ENCODE results near the gene UTF1. TPM values are rescaled to one million over a fixed set of nuclear protein-coding genes. Genes with fewer than 3 reads are reported as not detected.

The UTF1 gene
- total and polyA plus RNA-seq, 2 donors (not counting 1 experiment from before 2014, with no cell fraction given) = 0.10 to 0.25 TPM

GRCh38 chr10:133237588-133238465 lies 7.8 kb downstream of the UTF1 start, which contains the start of gene VENTX:
VENTX (plus strand) TSS chr10:133237855; CDS start chr10:133237915, 60 bp downstream.
- Histone ChIP-seq H3K27me3 (replicated peaks in 1 of 4; ENCODE audit: control extremely low read depth in 1 of 4, control insufficient read depth in 3 of 4, insufficient read depth in 4 of 4, low read length in 3 of 4) (peaks cover 0 to 45% (median 19%) of the 10 kb centered on the region in 4 experiments), H3K27ac (ENCODE audit: low read length in 2 of 2) (no peak within 1 kb of the TSS), H3K36me3 (replicated peaks in 1 of 2; ENCODE audit: control extremely low read depth in 1 of 2, control insufficient read depth in 1 of 2, extremely low read depth in 1 of 2, insufficient read depth in 2 of 2, low read length in 1 of 2) (no peaks in the 10 kb centered on the region), H3K4me1 (ENCODE audit: control insufficient read depth in 2 of 2, insufficient read depth in 2 of 2, low read length in 2 of 2) (peaks cover 60 to 62% of the 10 kb centered on the region in 2 donors), H4K20me1 (ENCODE audit: control insufficient read depth, insufficient read depth, low read length, poor library complexity, severe bottlenecking) (peaks cover 4% of the 10 kb centered on the region), H2AFZ (ENCODE audit: insufficient read depth, low read depth, low read length, poor library complexity, severe bottlenecking) (peak within 1 kb of the TSS; percentile 38), H3K4me2 (replicated peaks; ENCODE audit: low read depth, low read length, poor library complexity, severe bottlenecking) (peak within 1 kb of the TSS; percentile 86), H3K4me3 (ENCODE audit: control extremely low read depth in 1 of 5, extremely low read depth in 1 of 5, insufficient read depth in 1 of 5, low read depth in 2 of 5, low read length in 4 of 5) (peak within 1 kb of the TSS in 4 of 5 experiments; percentile 17 to 55 (median 38)), H3K9me3 (ENCODE audit: control extremely low read depth in 1 of 3, control insufficient read depth in 2 of 3, insufficient read depth in 1 of 3, low read length in 2 of 3) (no peaks in the 10 kb centered on the region), H3K79me2 (ENCODE audit: control insufficient read depth, insufficient read depth, low read length) (no peaks in the 10 kb centered on the region), H3K9ac (ENCODE audit: low read length) (peak within 1 kb of the TSS; percentile 53)
- H3K27ac Mint-ChIP-seq = no peak within 1 kb of the TSS
- H3K4me3 Mint-ChIP-seq = peak within 1 kb of the TSS; percentile 29
- H3K27me3 Mint-ChIP-seq = peaks cover 17% of the 10 kb centered on the region
- H3K9me3 Mint-ChIP-seq (ENCODE audit: insufficient read depth) = no peaks in the 10 kb centered on the region
- peaks cover 38% of the 10 kb centered on the region for H3K4me1 Mint-ChIP-seq
- 56% methylated on average over 54 of the region's 60 CpGs for WGBS (ENCODE audit: insufficient coverage)
- TF ChIP-seq, protein P1, sequence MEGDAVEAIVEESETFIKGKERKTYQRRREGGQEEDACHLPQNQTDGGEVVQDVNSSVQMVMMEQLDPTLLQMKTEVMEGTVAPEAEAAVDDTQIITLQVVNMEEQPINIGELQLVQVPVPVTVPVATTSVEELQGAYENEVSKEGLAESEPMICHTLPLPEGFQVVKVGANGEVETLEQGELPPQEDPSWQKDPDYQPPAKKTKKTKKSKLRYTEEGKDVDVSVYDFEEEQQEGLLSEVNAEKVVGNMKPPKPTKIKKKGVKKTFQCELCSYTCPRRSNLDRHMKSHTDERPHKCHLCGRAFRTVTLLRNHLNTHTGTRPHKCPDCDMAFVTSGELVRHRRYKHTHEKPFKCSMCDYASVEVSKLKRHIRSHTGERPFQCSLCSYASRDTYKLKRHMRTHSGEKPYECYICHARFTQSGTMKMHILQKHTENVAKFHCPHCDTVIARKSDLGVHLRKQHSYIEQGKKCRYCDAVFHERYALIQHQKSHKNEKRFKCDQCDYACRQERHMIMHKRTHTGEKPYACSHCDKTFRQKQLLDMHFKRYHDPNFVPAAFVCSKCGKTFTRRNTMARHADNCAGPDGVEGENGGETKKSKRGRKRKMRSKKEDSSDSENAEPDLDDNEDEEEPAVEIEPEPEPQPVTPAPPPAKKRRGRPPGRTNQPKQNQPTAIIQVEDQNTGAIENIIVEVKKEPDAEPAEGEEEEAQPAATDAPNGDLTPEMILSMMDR (IDR thresholded peaks at IDR 0.05) = no peak
- peak; percentile 2 for TF ChIP-seq EZH2 (IDR thresholded peaks at IDR 0.05; ENCODE audit: borderline replicate concordance, insufficient read depth, low read depth, low read length, poor library complexity, severe bottlenecking)
- CTCF ChIA-PET = interaction anchor here (0.7 kb wide), 1 partner anchor 19 kb away, joined by 3 read pairs; no protein-coding TSS in a partner anchor
- intact Hi-C loops (cut with micrococcal nuclease) = no loop called here
- POLR2A ChIA-PET = no interaction called here
- ATAC-seq (ENCODE audit: low read depth) (no peak), DNase-seq (no peak)

DNA sequence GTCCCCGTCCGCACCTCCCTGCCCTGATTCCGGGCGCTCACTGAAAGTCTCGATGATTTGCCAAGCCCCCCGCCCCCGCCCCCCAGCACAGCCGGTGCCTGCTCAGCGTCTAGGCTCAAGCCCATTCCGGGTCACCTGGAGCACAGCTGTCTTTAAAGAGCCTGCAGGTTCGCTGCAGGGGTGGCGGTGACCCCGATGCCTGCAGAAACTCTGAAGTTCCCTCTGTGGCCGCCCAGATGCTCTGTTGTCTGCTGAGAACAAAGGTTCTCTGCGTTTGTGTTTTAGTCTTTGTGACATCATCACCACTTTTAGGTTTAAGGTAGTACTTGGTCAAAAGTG lies 8.4 kb downstream of the UTF1 start:
- ChIA-PET CTCF (interaction anchor here (0.7 kb wide), 1 partner anchor 18 kb away, joined by 3 read pairs; no protein-coding TSS in a partner anchor), POLR2A (no interaction called here)
- no peak overlapping the region for H3K4me3 ChIP-seq (ENCODE audit: control extremely low read depth in 1 of 5, extremely low read depth in 1 of 5, insufficient read depth in 1 of 5, low read depth in 2 of 5, low read length in 4 of 5)
- peaks cover 4% of the 10 kb centered on the region for H4K20me1 ChIP-seq (ENCODE audit: control insufficient read depth, insufficient read depth, low read length, poor library complexity, severe bottlenecking)
- peak overlapping the region; percentile 86 for H3K4me2 ChIP-seq (replicated peaks; ENCODE audit: low read depth, low read length, poor library complexity, severe bottlenecking)
- H2AFZ ChIP-seq (ENCODE audit: insufficient read depth, low read depth, low read length, poor library complexity, severe bottlenecking) = no peak overlapping the region
- H3K4me1 Mint-ChIP-seq = peaks cover 42% of the 10 kb centered on the region
- ATAC-seq (ENCODE audit: low read depth) (no peak), DNase-seq (no peak)
- H3K9ac ChIP-seq (ENCODE audit: low read length) = no peak overlapping the region
- peaks cover 60 to 62% of the 10 kb centered on the region in 2 donors for H3K4me1 ChIP-seq (ENCODE audit: control insufficient read depth in 2 of 2, insufficient read depth in 2 of 2, low read length in 2 of 2)
- peaks cover 20% of the 10 kb centered on the region for H3K27me3 Mint-ChIP-seq
- H3K27me3 ChIP-seq (replicated peaks in 1 of 4; ENCODE audit: control extremely low read depth in 1 of 4, control insufficient read depth in 3 of 4, insufficient read depth in 4 of 4, low read length in 3 of 4) = peaks cover 0 to 45% (median 19%) of the 10 kb centered on the region in 4 experiments
- no peaks in the 10 kb centered on the region for H3K9me3 Mint-ChIP-seq (ENCODE audit: insufficient read depth)
- H3K27ac Mint-ChIP-seq = no peak overlapping the region
- 87% methylated on average over 13 of the region's 15 CpGs for WGBS (ENCODE audit: insufficient coverage)
- intact Hi-C loops (cut with micrococcal nuclease) = no loop called here
- H3K36me3 ChIP-seq (replicated peaks in 1 of 2; ENCODE audit: control extremely low read depth in 1 of 2, control insufficient read depth in 1 of 2, extremely low read depth in 1 of 2, insufficient read depth in 2 of 2, low read length in 1 of 2) = no peaks in the 10 kb centered on the region
- no peaks in the 10 kb centered on the region for H3K9me3 ChIP-seq (ENCODE audit: control extremely low read depth in 1 of 3, control insufficient read depth in 2 of 3, insufficient read depth in 1 of 3, low read length in 2 of 3)
- H3K79me2 ChIP-seq (ENCODE audit: control insufficient read depth, insufficient read depth, low read length) = no peaks in the 10 kb centered on the region
- H3K27ac ChIP-seq (ENCODE audit: low read length in 2 of 2) = no peak overlapping the region
- no peak overlapping the region for H3K4me3 Mint-ChIP-seq
- TF ChIP-seq, protein P1 (IDR thresholded peaks at IDR 0.05) = no peak
- TF ChIP-seq EZH2 (IDR thresholded peaks at IDR 0.05; ENCODE audit: borderline replicate concordance, insufficient read depth, low read depth, low read length, poor library complexity, severe bottlenecking) = no peak
